Measurements from ENCODE around the gene BDH2.

DNA sequence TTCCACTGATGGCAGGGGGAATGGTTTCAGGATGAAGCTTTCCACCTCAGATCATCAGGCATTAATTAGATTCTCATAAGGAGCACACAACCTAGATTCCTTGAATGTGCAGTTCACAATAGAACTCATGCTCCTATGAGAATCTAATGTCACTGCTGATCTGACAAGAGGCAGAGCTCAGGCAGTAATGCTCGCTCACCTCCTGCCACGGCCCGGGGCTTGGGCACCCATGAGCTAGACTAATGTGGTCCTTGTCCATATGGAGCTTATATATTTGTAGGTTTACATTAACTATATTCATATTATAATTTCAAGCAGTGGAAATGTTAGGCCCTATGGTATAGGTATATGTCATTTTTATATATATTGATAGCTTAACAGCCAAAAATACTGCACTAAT, 47.5 kb downstream of the BDH2 start:
- TF ChIP-seq POLR2AphosphoS5 (IDR thresholded peaks at IDR 0.05; ENCODE audit: borderline replicate concordance, low read depth, low read length), result no peak
- TF ChIP-seq EZH2 (IDR thresholded peaks at IDR 0.05), result no peak
- TF ChIP-seq FOXP2 (optimal IDR thresholded peaks at IDR 0.05; ENCODE audit: control extremely low read depth, extremely low read length, insufficient read depth), result no peak
